ENCODE measurements around the gene HOXA6. TPM values are rescaled to one million over a fixed set of nuclear protein-coding genes. Genes with fewer than 3 reads are reported as not detected.

Gene HOXA6
- total RNA-seq, 1 donor from 2014 or later = not detected

- intact Hi-C loops (cut with micrococcal nuclease) = loop anchor here (2.0 kb wide), 1 partner anchor 13 kb away; no protein-coding TSS in a partner anchor
- H3K9me3 Mint-ChIP-seq = no peaks in the 10 kb centered on the region
- DNase-seq = no peak
- peaks cover 2% of the 10 kb centered on the region for H3K4me1 Mint-ChIP-seq
- peaks cover 73% of the 10 kb centered on the region for H3K27me3 Mint-ChIP-seq
- peaks cover 7% of the 10 kb centered on the region for H3K36me3 Mint-ChIP-seq (ENCODE audit: low read depth)
- H3K4me3 Mint-ChIP-seq = no peak overlapping the region
- no peak overlapping the region for H3K27ac Mint-ChIP-seq
These were observed 16.4 kb upstream of the HOXA6 start for GRCh38 chr7:27164045-27164366.

DNA sequence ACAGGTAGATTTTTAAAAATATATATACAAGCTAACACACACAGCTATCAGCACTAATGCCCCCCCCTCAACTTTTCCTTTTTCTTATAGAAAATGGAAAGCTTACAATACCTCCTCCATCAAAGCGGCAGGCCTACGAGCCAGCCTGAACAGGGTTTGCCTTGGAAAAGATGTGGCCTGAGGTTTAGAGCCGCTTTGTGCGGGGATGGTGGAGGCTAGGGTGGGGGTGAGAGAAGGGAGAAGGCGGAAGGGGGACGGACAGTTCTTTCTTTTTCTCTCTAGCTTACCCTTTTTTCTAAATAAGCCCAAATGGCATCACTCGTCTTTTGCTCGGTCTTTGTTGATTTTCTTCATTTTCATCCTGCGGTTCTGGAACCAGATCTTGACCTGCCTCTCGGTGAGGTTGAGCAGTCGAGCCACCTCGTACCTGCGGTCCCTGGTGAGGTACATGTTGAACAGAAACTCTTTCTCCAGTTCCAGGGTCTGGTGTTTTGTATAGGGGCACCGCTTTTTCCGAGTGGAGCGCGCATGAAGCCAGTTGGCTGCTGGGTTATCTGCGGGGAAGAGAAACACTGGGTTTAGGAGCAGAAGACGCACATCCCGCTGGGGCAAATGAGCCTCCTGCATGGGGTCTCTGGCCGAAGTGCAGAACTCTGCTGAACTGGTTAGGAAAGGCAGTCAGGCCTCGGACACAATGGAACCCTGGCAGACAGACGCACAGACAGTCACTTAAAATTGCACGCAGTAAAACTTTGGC is 15.9 kb upstream of the HOXA6 start:
- no peak overlapping the region for H3K27ac Mint-ChIP-seq
- DNase-seq = no peak
- no peak overlapping the region for H3K4me3 Mint-ChIP-seq
- no peaks in the 10 kb centered on the region for H3K9me3 Mint-ChIP-seq
- peaks cover 3% of the 10 kb centered on the region for H3K36me3 Mint-ChIP-seq (ENCODE audit: low read depth)
- H3K4me1 Mint-ChIP-seq = peaks cover 2% of the 10 kb centered on the region
- intact Hi-C loops (cut with micrococcal nuclease) = loop anchor here (2.0 kb wide), 1 partner anchor 13 kb away; no protein-coding TSS in a partner anchor
- H3K27me3 Mint-ChIP-seq = peaks cover 73% of the 10 kb centered on the region

- H3K9me3 Mint-ChIP-seq = peaks cover 6% of the 10 kb centered on the region
- intact Hi-C loops (cut with micrococcal nuclease) = no loop called here
- no peak overlapping the region for H3K27ac Mint-ChIP-seq
- peaks cover 73% of the 10 kb centered on the region for H3K27me3 Mint-ChIP-seq
- peaks cover 3% of the 10 kb centered on the region for H3K36me3 Mint-ChIP-seq (ENCODE audit: low read depth)
- no peak overlapping the region for H3K4me3 Mint-ChIP-seq
- no peak for DNase-seq
- peaks cover 4% of the 10 kb centered on the region for H3K4me1 Mint-ChIP-seq
These were observed 15.2 kb upstream of the HOXA6 start for GRCh38 chr7:27162561-27163287.

- no peak overlapping the region for H3K27ac Mint-ChIP-seq
- H3K27me3 Mint-ChIP-seq = peaks cover 73% of the 10 kb centered on the region
- H3K4me1 Mint-ChIP-seq = peaks cover 4% of the 10 kb centered on the region
- intact Hi-C loops (cut with micrococcal nuclease) = loop anchor here (1.0 to 2.0 kb wide), 6 partner anchors 37 to 1299 kb away; no protein-coding TSS in a partner anchor
- peaks cover 3% of the 10 kb centered on the region for H3K36me3 Mint-ChIP-seq (ENCODE audit: low read depth)
- DNase-seq = no peak
- no peak overlapping the region for H3K4me3 Mint-ChIP-seq
- H3K9me3 Mint-ChIP-seq = peaks cover 6% of the 10 kb centered on the region
These were observed 14.4 kb upstream of the HOXA6 start for GRCh38 chr7:27161721-27162560.

DNA sequence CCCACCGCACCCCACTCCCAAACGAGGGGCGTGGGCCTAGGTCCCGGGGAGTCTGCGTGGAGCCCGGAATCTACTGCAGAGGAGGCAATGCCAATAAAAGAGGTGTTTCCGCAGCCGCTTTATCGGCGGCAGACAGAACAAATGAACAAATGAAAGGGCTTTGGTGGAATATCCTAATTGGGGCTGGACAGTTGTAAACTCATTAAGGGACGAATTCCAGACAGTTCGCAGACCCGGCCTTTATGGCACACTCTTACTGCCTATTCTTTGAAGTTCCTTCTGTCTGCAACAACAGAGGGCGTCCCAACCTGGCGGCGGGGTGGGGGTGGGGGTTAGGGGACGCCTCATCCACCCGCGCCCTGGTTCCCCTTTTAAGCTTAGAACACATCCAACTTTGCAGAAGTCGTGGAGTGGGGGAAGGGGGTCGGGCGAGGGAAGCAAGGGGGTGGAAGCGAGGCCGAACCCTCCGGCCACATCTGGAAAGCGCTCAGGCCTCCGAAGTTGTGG is 13.7 kb upstream of the HOXA6 start:
- peaks cover 74% of the 10 kb centered on the region for H3K27me3 Mint-ChIP-seq
- no peak overlapping the region for H3K27ac Mint-ChIP-seq
- peaks cover 6% of the 10 kb centered on the region for H3K9me3 Mint-ChIP-seq
- H3K4me1 Mint-ChIP-seq = peaks cover 4% of the 10 kb centered on the region
- no peak for DNase-seq
- intact Hi-C loops (cut with micrococcal nuclease) = loop anchor here (1.0 to 2.0 kb wide), 6 partner anchors 38 to 1298 kb away; no protein-coding TSS in a partner anchor
- peaks cover 3% of the 10 kb centered on the region for H3K36me3 Mint-ChIP-seq (ENCODE audit: low read depth)
- peak overlapping the region; percentile 72 for H3K4me3 Mint-ChIP-seq

DNA sequence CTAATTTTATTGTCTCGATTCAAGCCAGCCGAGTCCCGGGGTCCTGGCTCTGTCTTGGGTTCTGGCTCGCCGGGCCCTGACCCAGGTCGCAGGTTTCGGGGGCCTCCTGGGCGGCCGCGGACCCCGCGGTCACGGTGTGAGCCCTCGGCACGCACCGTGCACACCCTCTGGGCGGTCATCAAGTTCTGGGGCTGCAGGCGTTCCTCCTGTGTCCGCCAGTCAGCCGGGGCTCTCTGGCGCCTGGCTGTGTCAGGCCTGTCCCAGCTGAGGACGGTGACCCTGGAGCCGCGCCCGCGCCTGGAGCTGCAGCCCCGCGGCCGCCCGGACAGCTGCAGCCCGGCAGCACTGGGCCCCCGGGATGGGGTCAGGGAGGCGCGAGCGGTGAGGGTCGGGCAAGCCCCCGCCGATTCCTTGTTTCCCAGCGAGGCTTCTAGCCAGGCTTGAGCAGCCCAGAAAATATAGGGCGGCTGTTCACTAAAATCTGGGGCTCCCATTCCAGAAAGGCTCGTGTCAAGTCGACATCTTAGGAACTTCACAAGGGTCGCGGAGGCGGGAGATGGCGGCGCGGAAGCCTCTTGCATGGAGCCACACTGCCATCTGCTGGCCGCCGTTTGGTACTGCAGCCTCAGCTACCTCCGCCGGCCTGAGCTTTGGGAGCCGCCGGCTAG is 13.1 kb upstream of the HOXA6 start:
- H3K27ac Mint-ChIP-seq = no peak overlapping the region
- peaks cover 3% of the 10 kb centered on the region for H3K36me3 Mint-ChIP-seq (ENCODE audit: low read depth)
- H3K27me3 Mint-ChIP-seq = peaks cover 74% of the 10 kb centered on the region
- intact Hi-C loops (cut with micrococcal nuclease) = loop anchor here (1.0 to 2.0 kb wide), 8 partner anchors 9 to 1298 kb away; no protein-coding TSS in a partner anchor
- DNase-seq = peak; percentile 93
- peaks cover 6% of the 10 kb centered on the region for H3K9me3 Mint-ChIP-seq
- peak overlapping the region; percentile 72 for H3K4me3 Mint-ChIP-seq
- peaks cover 4% of the 10 kb centered on the region for H3K4me1 Mint-ChIP-seq

- intact Hi-C loops (cut with micrococcal nuclease) = loop anchor here (1.0 to 2.0 kb wide), 5 partner anchors 9 to 1297 kb away; no protein-coding TSS in a partner anchor
- Mint-ChIP-seq H3K36me3 (ENCODE audit: low read depth) (peaks cover 5% of the 10 kb centered on the region), H3K4me3 (peak overlapping the region; percentile 35), H3K9me3 (peaks cover 6% of the 10 kb centered on the region), H3K27ac (no peak overlapping the region), H3K27me3 (peaks cover 77% of the 10 kb centered on the region), H3K4me1 (peaks cover 7% of the 10 kb centered on the region)
- DNase-seq = peak; percentile 68
These were observed 12.6 kb upstream of the HOXA6 start for GRCh38 chr7:27160145-27160545.

- no peak overlapping the region for H3K4me3 Mint-ChIP-seq
These were observed 11.9 kb upstream of the HOXA6 start for GRCh38 chr7:27159266-27160144.

DNA sequence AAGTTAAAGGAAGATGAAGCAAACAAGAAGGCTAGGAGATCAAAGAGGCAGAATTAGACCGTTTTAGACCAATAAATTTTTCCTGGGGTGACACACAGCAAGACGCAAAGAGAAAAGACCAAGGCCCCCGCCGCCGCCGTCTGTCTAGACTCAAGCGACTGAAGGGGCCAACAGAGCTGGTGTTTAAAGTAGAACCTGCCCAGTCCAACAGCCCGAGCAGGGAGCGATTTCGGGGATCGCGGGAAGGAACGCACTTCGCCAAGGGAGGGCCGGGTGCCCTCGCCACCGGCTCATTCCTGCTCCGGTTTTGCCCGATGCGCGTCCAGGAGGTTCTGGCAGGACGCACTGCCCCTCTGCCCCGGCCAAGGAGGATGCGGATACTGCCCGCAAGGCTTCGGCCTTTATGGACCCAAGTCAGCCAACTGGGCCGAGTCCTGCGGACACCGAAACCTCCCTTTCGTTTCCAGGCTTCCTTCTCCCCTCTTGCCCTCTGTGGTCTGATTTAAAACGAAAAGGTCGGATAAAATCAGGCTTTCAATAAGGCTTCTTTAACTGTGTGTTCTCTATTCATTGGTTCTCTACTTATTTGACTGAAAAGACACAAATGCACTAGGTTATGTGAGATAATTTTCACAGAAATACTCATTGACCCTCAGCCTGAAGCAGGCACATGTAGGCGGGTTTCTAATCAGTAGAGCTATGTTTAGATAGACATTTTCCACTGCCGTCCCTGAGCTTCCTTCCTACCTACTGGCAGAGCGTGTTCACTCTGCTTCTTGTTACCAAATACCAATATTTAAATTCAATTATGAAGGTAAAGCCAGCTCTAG is 11.1 kb upstream of the HOXA6 start:
- peak; percentile 58 for DNase-seq
- H3K4me3 Mint-ChIP-seq = no peak overlapping the region
- intact Hi-C loops (cut with micrococcal nuclease) = no loop called here
- peaks cover 82% of the 10 kb centered on the region for H3K27me3 Mint-ChIP-seq
- peaks cover 5% of the 10 kb centered on the region for H3K36me3 Mint-ChIP-seq (ENCODE audit: low read depth)
- peaks cover 6% of the 10 kb centered on the region for H3K9me3 Mint-ChIP-seq
- peak overlapping the region; percentile 65 for H3K27ac Mint-ChIP-seq
- H3K4me1 Mint-ChIP-seq = peaks cover 12% of the 10 kb centered on the region

More at GRCh38 chr7:27159266-27160144, 11.9 kb upstream of the HOXA6 start:
- Mint-ChIP-seq H3K27me3 (peaks cover 80% of the 10 kb centered on the region), H3K4me1 (peaks cover 10% of the 10 kb centered on the region), H3K36me3 (ENCODE audit: low read depth) (peaks cover 3% of the 10 kb centered on the region), H3K27ac (no peak overlapping the region), H3K9me3 (peaks cover 6% of the 10 kb centered on the region)
- DNase-seq = no peak
- intact Hi-C loops (cut with micrococcal nuclease) = loop anchor here (1.0 to 2.0 kb wide), 5 partner anchors 8 to 1297 kb away; no protein-coding TSS in a partner anchor

GRCh38 chr7:27157702-27158431 is 10.3 kb upstream of the HOXA6 start:
- Mint-ChIP-seq H3K36me3 (ENCODE audit: low read depth) (peaks cover 5% of the 10 kb centered on the region), H3K4me3 (no peak overlapping the region), H3K9me3 (peaks cover 6% of the 10 kb centered on the region), H3K27ac (peak overlapping the region; percentile 54), H3K27me3 (peaks cover 81% of the 10 kb centered on the region), H3K4me1 (peaks cover 12% of the 10 kb centered on the region)
- no peak for DNase-seq
- intact Hi-C loops (cut with micrococcal nuclease) = loop anchor here (2.0 kb wide), 2 partner anchors 15 to 85 kb away; partner anchors contain the start of gene EVX1

Measured in activated CD4-positive, alpha-beta T cell treated with anti-CD3 and anti-CD28 coated beads, Interleukin-2, amount 10 ng/mL, durations not matched to agents 24 days and 14 days (primary cell).